HEK293T (cell line): ENCODE measurements around the gene AS3MT.
A peak's percentile ranks its signal among the peaks of the same experiment; 100 is the strongest.

Experiments used
- CTCF ChIA-PET: fragments of 350-600 bp; formaldehyde crosslinking; extraction: SDS; loops from one replicate; lab custom pipeline; 2021; ENCODE audit warnings: antibody characterized with exemption, inconsistent platforms; lab: Yijun Ruan, JAX
- POLR2A ChIA-PET: fragments of 350-600 bp; formaldehyde crosslinking; extraction: SDS; loops from one replicate; lab custom pipeline; 2020; ENCODE audit warnings: antibody characterized with exemption, inconsistent platforms; lab: Yijun Ruan, JAX
- DNase-seq: peaks from one replicate; pipeline ENCODE4 v3.0.0; 2012; ENCODE audit warnings: mixed read lengths; ENCODE audit errors: extremely low spot score
- ARNT ChIP-seq: fragments of 450-650 bp; IDR thresholded peaks from 2 replicates; pipeline ENCODE4 v1.6.1; 2017; ENCODE audit warnings: mild to moderate bottlenecking
- BHLHE40 ChIP-seq: fragments of 450-650 bp; IDR thresholded peaks from 2 replicates; pipeline ENCODE4 v1.6.1; 2016; ENCODE audit warnings: mild to moderate bottlenecking, moderate library complexity, borderline replicate concordance
- CTBP1 ChIP-seq: fragments of 450-650 bp; IDR thresholded peaks from 2 replicates; pipeline ENCODE4 v1.6.1; 2016; ENCODE audit warnings: borderline replicate concordance
- ELF4 ChIP-seq: fragments of 450-650 bp; IDR thresholded peaks from 2 replicates; pipeline ENCODE4 v1.6.1; 2017; ENCODE audit warnings: antibody characterized with exemption
- FOXA1 ChIP-seq: fragments of 450-650 bp; IDR thresholded peaks from 2 replicates; pipeline ENCODE4 v1.6.1; 2016; ENCODE audit warnings: mild to moderate bottlenecking
- FOXK2 ChIP-seq: fragments of 450-650 bp; IDR thresholded peaks from 2 replicates; pipeline ENCODE4 v1.6.1; 2016; ENCODE audit warnings: mild to moderate bottlenecking
- FOXM1 ChIP-seq: fragments of 450-650 bp; IDR thresholded peaks from 2 replicates; pipeline ENCODE4 v1.6.1; 2017; ENCODE audit warnings: mild to moderate bottlenecking, borderline replicate concordance
- HDGF ChIP-seq: fragments of 450-650 bp; IDR thresholded peaks from 2 replicates; pipeline ENCODE4 v1.6.1; 2017; ENCODE audit warnings: antibody characterized with exemption, borderline replicate concordance
- L3MBTL2 ChIP-seq: fragments of 450-650 bp; conservative IDR thresholded peaks from 2 replicates; pipeline ENCODE4 v1.6.1; 2016; ENCODE audit warnings: mild to moderate bottlenecking
- LEF1 ChIP-seq: fragments of 450-650 bp; IDR thresholded peaks from 2 replicates; pipeline ENCODE4 v1.6.1; 2017; ENCODE audit warnings: mild to moderate bottlenecking, borderline replicate concordance
- NFRKB ChIP-seq: fragments of 450-650 bp; IDR thresholded peaks from 2 replicates; pipeline ENCODE4 v1.6.1; 2016; ENCODE audit warnings: mild to moderate bottlenecking, moderate library complexity
- SP1 ChIP-seq: fragments of 450-650 bp; IDR thresholded peaks from 2 replicates; pipeline ENCODE4 v1.6.1; 2017
- SUZ12 ChIP-seq: fragments of 450-650 bp; IDR thresholded peaks from 2 replicates; pipeline ENCODE4 v1.6.1; 2016; ENCODE audit warnings: mild to moderate bottlenecking
- TARDBP ChIP-seq: fragments of 450-650 bp; IDR thresholded peaks from 2 replicates; pipeline ENCODE4 v1.6.1; 2016
- ZNF384 ChIP-seq: fragments of 450-650 bp; IDR thresholded peaks from 2 replicates; pipeline ENCODE4 v1.6.1; 2016
- TF ChIP-seq, protein P1 (sequence below): fragments of 450-650 bp; IDR thresholded peaks from 2 replicates; pipeline ENCODE4 v1.6.1; 2016

Gene AS3MT

GRCh38 chr10:102865620-102866019 is 3.6 kb upstream of the AS3MT start:
- ChIA-PET CTCF (no interaction called here), POLR2A (no interaction called here)
- no peak for TF ChIP-seq L3MBTL2
- TF ChIP-seq FOXK2: no peak
- no peak for TF ChIP-seq NFRKB
- TF ChIP-seq, protein P1, sequence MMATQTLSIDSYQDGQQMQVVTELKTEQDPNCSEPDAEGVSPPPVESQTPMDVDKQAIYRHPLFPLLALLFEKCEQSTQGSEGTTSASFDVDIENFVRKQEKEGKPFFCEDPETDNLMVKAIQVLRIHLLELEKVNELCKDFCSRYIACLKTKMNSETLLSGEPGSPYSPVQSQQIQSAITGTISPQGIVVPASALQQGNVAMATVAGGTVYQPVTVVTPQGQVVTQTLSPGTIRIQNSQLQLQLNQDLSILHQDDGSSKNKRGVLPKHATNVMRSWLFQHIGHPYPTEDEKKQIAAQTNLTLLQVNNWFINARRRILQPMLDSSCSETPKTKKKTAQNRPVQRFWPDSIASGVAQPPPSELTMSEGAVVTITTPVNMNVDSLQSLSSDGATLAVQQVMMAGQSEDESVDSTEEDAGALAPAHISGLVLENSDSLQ: no peak
- TF ChIP-seq SUZ12: no peak
- TF ChIP-seq HDGF: no peak
- TF ChIP-seq ELF4: no peak
- TF ChIP-seq FOXA1: no peak
- no peak for TF ChIP-seq TARDBP
- DNase-seq: no peak

GRCh38 chr10:102868911-102869257 is 386 bp upstream of the AS3MT start:
- CTCF ChIA-PET: no interaction called here
- TF ChIP-seq NFRKB (no peak), TARDBP (no peak), L3MBTL2 (peak; percentile 34; the same call in 1 of the 2 replicates)
- peak; percentile 39 for DNase-seq
- POLR2A ChIA-PET: interaction anchor here (0.6 to 2.2 kb wide), 7 partner anchors 9 to 125 kb away, joined by 3 to 30 read pairs (median 4); partner anchors contain the start of genes BORCS7 and WBP1L

- no peak for DNase-seq
- POLR2A ChIA-PET: interaction anchor here (1.4 to 2.2 kb wide), 3 partner anchors 10 to 20 kb away, joined by 4 to 30 read pairs (median 5); partner anchors contain the start of gene BORCS7
- CTCF ChIA-PET: no interaction called here
- TF ChIP-seq CTBP1 (no peak), FOXA1 (no peak), FOXK2 (no peak), ELF4 (no peak), ARNT (no peak), SUZ12 (no peak), BHLHE40 (no peak), SP1 (no peak)
- TF ChIP-seq, protein P1: no peak
These were observed 951 bp downstream of the AS3MT start for GRCh38 chr10:102870221-102870620.

- TF ChIP-seq BHLHE40: no peak
- TF ChIP-seq CTBP1: no peak
- TF ChIP-seq L3MBTL2: no peak
- no peak for TF ChIP-seq FOXM1
- TF ChIP-seq, protein P1: no peak
- no peak for TF ChIP-seq FOXK2
- TF ChIP-seq NFRKB: no peak
- no peak for TF ChIP-seq ARNT
- TF ChIP-seq TARDBP: no peak
- no peak for TF ChIP-seq ELF4
- TF ChIP-seq SUZ12: no peak
- TF ChIP-seq LEF1: no peak
- TF ChIP-seq SP1: no peak
- TF ChIP-seq HDGF: no peak
- TF ChIP-seq FOXA1: no peak
- TF ChIP-seq ZNF384: no peak
These were observed 2.9 kb downstream of the AS3MT start for GRCh38 chr10:102872163-102872562.

GRCh38 chr10:102876747-102877153 is 7.5 kb downstream of the AS3MT start:
- CTCF ChIA-PET: interaction anchor here (0.5 kb wide), 1 partner anchor 24 kb away, joined by 4 read pairs; no protein-coding TSS in a partner anchor
- TF ChIP-seq SP1 (no peak), ARNT (no peak), NFRKB (no peak), CTBP1 (no peak), ELF4 (no peak), L3MBTL2 (no peak), SUZ12 (no peak), FOXK2 (no peak), FOXA1 (no peak), HDGF (no peak), BHLHE40 (no peak), FOXM1 (no peak), LEF1 (no peak), TARDBP (no peak), ZNF384 (no peak)
- TF ChIP-seq, protein P1: no peak
- POLR2A ChIA-PET: no interaction called here
- no peak for DNase-seq

More at GRCh38 chr10:102872163-102872562, 2.9 kb downstream of the AS3MT start:
- ChIA-PET CTCF (no interaction called here), POLR2A (interaction anchor here (1.4 kb wide), 1 partner anchor 18 kb away, joined by 5 read pairs; the partner anchor contains the start of gene BORCS7)
- DNase-seq: no peak

DNA sequence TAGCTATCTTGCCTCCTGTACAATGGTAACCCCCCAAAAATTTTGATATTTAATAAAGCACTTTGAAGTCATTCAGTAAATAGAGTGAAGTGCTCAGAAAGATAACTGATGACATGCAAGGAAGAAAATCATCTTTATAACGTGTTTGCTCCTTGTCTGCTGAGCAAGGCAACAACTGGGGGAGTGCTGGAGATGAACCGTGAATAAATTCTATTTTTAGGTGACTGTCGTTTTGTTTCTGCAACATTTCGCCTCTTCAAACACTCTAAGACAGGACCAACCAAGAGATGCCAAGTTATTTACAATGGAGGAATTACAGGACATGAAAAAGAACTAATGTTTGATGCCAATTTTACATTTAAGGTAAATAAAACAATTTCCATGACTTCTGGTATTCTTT is 9.4 kb downstream of the AS3MT start:
- TF ChIP-seq L3MBTL2 (no peak), HDGF (no peak), ELF4 (no peak), SP1 (no peak), SUZ12 (no peak), ZNF384 (no peak), FOXK2 (no peak), CTBP1 (no peak), ARNT (no peak), FOXA1 (no peak), TARDBP (no peak), FOXM1 (no peak), NFRKB (no peak)
- no peak for DNase-seq
- POLR2A ChIA-PET: interaction anchor here (1.0 kb wide), 1 partner anchor 24 kb away, joined by 3 read pairs; the partner anchor contains the start of gene BORCS7
- CTCF ChIA-PET: no interaction called here
